WTC11 (cell line): ENCODE results near the gene SND1. TPM values are rescaled to one million over a fixed set of nuclear protein-coding genes. Genes with fewer than 3 reads are reported as not detected.

Experiments
- ATAC-seq: fragments of 200-7000 bp; cut with Tn5 transposase; 2 replicates; pipeline ENCODE4 v1.10.0; 2021; ENCODE audit warnings: mild to moderate bottlenecking, moderate library complexity
- CTCF ChIA-PET: fragments of 300-600 bp; sonication (Branson Sonifier 250); formaldehyde crosslinking; loops from one replicate; lab custom pipeline; 2021; ENCODE audit warnings: antibody characterized with exemption; lab: Charles Lee
- POLR2A ChIA-PET: fragments of 350-600 bp; sonication (Branson Sonifier 250); formaldehyde crosslinking; loops from one replicate; lab custom pipeline; 2021; ENCODE audit warnings: antibody characterized with exemption; lab: Charles Lee
- DNase-seq: peaks from one replicate; pipeline ENCODE4 v3.0.0; 2021; ENCODE audit warnings: low spot score
- H3K27ac Mint-ChIP-seq: 2 replicates; pipeline ENCODE4 v1.8.0; 2021; ENCODE audit warnings: mixed read lengths
- H3K27me3 Mint-ChIP-seq: 2 replicates; pipeline ENCODE4 v1.8.0; 2021; ENCODE audit warnings: low read depth, mild to moderate bottlenecking, moderate library complexity, mixed read lengths
- H3K36me3 Mint-ChIP-seq: 2 replicates; pipeline ENCODE4 v1.8.0; 2021; ENCODE audit warnings: mixed read lengths
- H3K4me1 Mint-ChIP-seq: 2 replicates; pipeline ENCODE4 v1.8.0; 2022; ENCODE audit warnings: mixed read lengths
- H3K4me3 Mint-ChIP-seq: 2 replicates; pipeline ENCODE4 v1.8.0; 2021; ENCODE audit warnings: mild to moderate bottlenecking, moderate library complexity, mixed read lengths
- H3K9me3 Mint-ChIP-seq: 2 replicates; pipeline ENCODE4 v1.8.0; 2021; ENCODE audit warnings: mixed read lengths
- AFF4 ChIP-seq: sonication (generic); formaldehyde crosslinking; IDR thresholded peaks from 2 replicates; pipeline ENCODE4 v1.8.1; 2023; ENCODE audit warnings: mild to moderate bottlenecking, missing genetic modification reagents, borderline replicate concordance
- CREB1 ChIP-seq: sonication (generic); formaldehyde crosslinking; IDR thresholded peaks from 2 replicates; pipeline ENCODE4 v1.8.0; 2023; ENCODE audit warnings: mild to moderate bottlenecking, missing genetic modification reagents
- FOXP1 ChIP-seq: sonication (generic); formaldehyde crosslinking; IDR thresholded peaks from 2 replicates; pipeline ENCODE4 v1.8.0; 2022; ENCODE audit warnings: missing genetic modification reagents, mild to moderate bottlenecking, moderate library complexity, borderline replicate concordance
- GRHL2 ChIP-seq: fragments of 250-450 bp; sonication (Bioruptor Pico); IDR thresholded peaks from 2 replicates; pipeline ENCODE4 v1.8.0; 2022; ENCODE audit warnings: mild to moderate bottlenecking, moderate library complexity; ENCODE audit not compliant: insufficient replicate concordance, severe bottlenecking
- MLX ChIP-seq: sonication (generic); formaldehyde crosslinking; IDR thresholded peaks from 2 replicates; pipeline ENCODE4 v1.8.1; 2023; ENCODE audit warnings: mild to moderate bottlenecking, missing genetic modification reagents, moderate library complexity
- MYBL2 ChIP-seq: sonication (generic); formaldehyde crosslinking; IDR thresholded peaks from 2 replicates; pipeline ENCODE4 v1.8.1; 2023; ENCODE audit warnings: mild to moderate bottlenecking, moderate library complexity, missing genetic modification reagents
- NFATC4 ChIP-seq: fragments of 250-450 bp; sonication (Bioruptor Pico); IDR thresholded peaks from 2 replicates; pipeline ENCODE4 v1.9.0; 2021; ENCODE audit warnings: mild to moderate bottlenecking
- NR3C1 ChIP-seq: sonication (generic); formaldehyde crosslinking; conservative IDR thresholded peaks from 2 replicates; pipeline ENCODE4 v1.8.1; 2023; ENCODE audit warnings: low read depth, mild to moderate bottlenecking, missing genetic modification reagents
- PRDM15 ChIP-seq: sonication (generic); formaldehyde crosslinking; IDR thresholded peaks from 2 replicates; pipeline ENCODE4 v1.8.0; 2022; ENCODE audit warnings: missing genetic modification reagents
- SOX15 ChIP-seq: fragments of 250-450 bp; sonication (Bioruptor Pico); IDR thresholded peaks from 2 replicates; pipeline ENCODE4 v1.9.0; 2021; ENCODE audit warnings: mild to moderate bottlenecking
- STAT6 ChIP-seq: sonication (generic); formaldehyde crosslinking; conservative IDR thresholded peaks from 2 replicates; pipeline ENCODE4 v1.8.1; 2023; ENCODE audit warnings: mild to moderate bottlenecking, low read depth, missing genetic modification reagents, moderate library complexity
- USF1 ChIP-seq: sonication (generic); formaldehyde crosslinking; IDR thresholded peaks from 2 replicates; pipeline ENCODE4 v1.8.0; 2022; ENCODE audit warnings: mild to moderate bottlenecking, missing genetic modification reagents
- ZNF232 ChIP-seq: sonication (generic); formaldehyde crosslinking; IDR thresholded peaks from 2 replicates; pipeline ENCODE4 v1.8.0; 2022; ENCODE audit warnings: mild to moderate bottlenecking, missing genetic modification reagents
- ZNF263 ChIP-seq: sonication (generic); formaldehyde crosslinking; IDR thresholded peaks from 2 replicates; pipeline ENCODE4 v1.8.1; 2022; ENCODE audit warnings: low read depth, mild to moderate bottlenecking, moderate library complexity, missing genetic modification reagents
- ZNF396 ChIP-seq: fragments of 250-450 bp; sonication (Bioruptor Pico); IDR thresholded peaks from 2 replicates; pipeline ENCODE4 v1.8.0; 2021; ENCODE audit warnings: mild to moderate bottlenecking, moderate library complexity, borderline replicate concordance
- ZSCAN18 ChIP-seq: fragments of 250-450 bp; sonication (Bioruptor Pico); IDR thresholded peaks from 2 replicates; pipeline ENCODE4 v2.1.2; 2022; ENCODE audit warnings: mild to moderate bottlenecking, moderate library complexity
- total RNA-seq: library from RNA; stranded (reverse); gene quantifications from 3 replicates; pipeline ENCODE4 v1.2.3, GENCODE V29; 2021

The SND1 gene
- total RNA-seq, 1 experiment from 2014 or later, result 261 TPM

GRCh38 chr7:127988751-127989150, 336.8 kb downstream of the SND1 start (continued):
- TF ChIP-seq ZNF396, result no peak
- TF ChIP-seq ZNF232, result no peak

GRCh38 chr7:127993317-127993716, 341.3 kb downstream of the SND1 start:
- Mint-ChIP-seq H3K27me3 (no peaks in the 10 kb centered on the region), H3K36me3 (peaks cover 17% of the 10 kb centered on the region), H3K27ac (no peak overlapping the region), H3K4me1 (peaks cover 38% of the 10 kb centered on the region), H3K9me3 (no peaks in the 10 kb centered on the region), H3K4me3 (no peak overlapping the region)
- CTCF ChIA-PET, result interaction anchor here (1.1 kb wide), 2 partner anchors 26 to 388 kb away, joined by 3 read pairs; no protein-coding TSS in a partner anchor
- POLR2A ChIA-PET, result no interaction called here
- TF ChIP-seq STAT6 (CRISPR knock-in tag) (no peak), AFF4 (CRISPR knock-in tag) (no peak), MYBL2 (CRISPR knock-in tag) (no peak), PRDM15 (no peak), NFATC4 (no peak), NR3C1 (CRISPR knock-in tag) (no peak), FOXP1 (CRISPR knock-in tag) (no peak), CREB1 (CRISPR knock-in tag) (no peak), GRHL2 (CRISPR knock-in tag) (no peak), ZNF263 (CRISPR knock-in tag) (no peak), ZSCAN18 (no peak), USF1 (no peak), SOX15 (CRISPR knock-in tag) (no peak), MLX (CRISPR knock-in tag) (no peak)
- DNase-seq (no peak), ATAC-seq (no peak)
